HG03196 (cell line): Measurements from ENCODE around the gene SOAT1.
"Not testable (repeated sequence)": the region's sequence is repeated elsewhere in the genome, so short reads cannot be mapped to it uniquely, and the experiment has no call there.

Experiments
- ATAC-seq: cut with Tn5 transposase; IDR thresholded peaks from one replicate; pipeline ENCODE4 v1.9.1; 2021; ENCODE audit not compliant: unreplicated experiment

The SOAT1 gene

GRCh38 chr1:179293340-179294327 is at the start of gene SOAT1:
SOAT1 (plus strand) TSS chr1:179293797; CDS start chr1:179302685, 8,888 bp downstream.
- peak; percentile 94 for ATAC-seq

- ATAC-seq = not testable (repeated sequence)
Measured at GRCh38 chr1:179245426-179245825, 48.2 kb upstream of the SOAT1 start.

GRCh38 chr1:179247923-179248322 is 45.7 kb upstream of the SOAT1 start:
- no peak for ATAC-seq

GRCh38 chr1:179251675-179252074 is 41.9 kb upstream of the SOAT1 start:
- no peak for ATAC-seq

- ATAC-seq = no peak
Measured at GRCh38 chr1:179252606-179253005, 41.0 kb upstream of the SOAT1 start.

GRCh38 chr1:179253286-179253972 is 40.2 kb upstream of the SOAT1 start:
- ATAC-seq = no peak

- no peak for ATAC-seq
Measured at GRCh38 chr1:179262183-179262582, 31.4 kb upstream of the SOAT1 start.

- no peak for ATAC-seq
Measured at GRCh38 chr1:179263121-179263520, 30.5 kb upstream of the SOAT1 start.

- ATAC-seq = no peak
Measured at GRCh38 chr1:179264507-179264906, 29.1 kb upstream of the SOAT1 start.

- ATAC-seq = no peak
Measured at GRCh38 chr1:179269071-179269470, 24.5 kb upstream of the SOAT1 start.

GRCh38 chr1:179274424-179274823 is 19.2 kb upstream of the SOAT1 start:
- not testable (repeated sequence) for ATAC-seq

- no peak for ATAC-seq
Measured at GRCh38 chr1:179278920-179279319, 14.7 kb upstream of the SOAT1 start.

GRCh38 chr1:179283992-179284391 is 9.6 kb upstream of the SOAT1 start:
- ATAC-seq = no peak

GRCh38 chr1:179287946-179288345 is 5.7 kb upstream of the SOAT1 start:
- ATAC-seq = no peak

GRCh38 chr1:179288977-179289376 is 4.6 kb upstream of the SOAT1 start:
- ATAC-seq = no peak

- ATAC-seq = no peak
Measured at GRCh38 chr1:179295164-179295755, 1.7 kb downstream of the SOAT1 start.

GRCh38 chr1:179296356-179297104 is 2.9 kb downstream of the SOAT1 start:
- ATAC-seq = no peak

GRCh38 chr1:179297105-179297378 is 3.4 kb downstream of the SOAT1 start:
- no peak for ATAC-seq

- peak; percentile 78 for ATAC-seq
Measured at GRCh38 chr1:179298952-179299351, 5.4 kb downstream of the SOAT1 start.

- no peak for ATAC-seq
Measured at GRCh38 chr1:179300112-179300511, 6.5 kb downstream of the SOAT1 start.

- ATAC-seq = no peak
Measured at GRCh38 chr1:179302070-179302469, 8.5 kb downstream of the SOAT1 start.
